IMR-90 (cell line): ENCODE data around the gene PARVB.

Source experiments
- POLR2A ChIP-seq: IDR thresholded peaks from 2 replicates; pipeline ENCODE4 v1.6.1; 2012; ENCODE audit warnings: mild to moderate bottlenecking, low read depth, low read length
- RAD21 ChIP-seq: IDR thresholded peaks from 2 replicates; pipeline ENCODE4 v1.6.1; 2012; ENCODE audit warnings: low read length, improper control_type of control experiment
- TF ChIP-seq, protein P1 (sequence below): conservative IDR thresholded peaks from 2 replicates; pipeline ENCODE4 v1.5.1; 2012; ENCODE audit warnings: mild to moderate bottlenecking, low read depth, low read length, improper control_type of control experiment

DNA sequence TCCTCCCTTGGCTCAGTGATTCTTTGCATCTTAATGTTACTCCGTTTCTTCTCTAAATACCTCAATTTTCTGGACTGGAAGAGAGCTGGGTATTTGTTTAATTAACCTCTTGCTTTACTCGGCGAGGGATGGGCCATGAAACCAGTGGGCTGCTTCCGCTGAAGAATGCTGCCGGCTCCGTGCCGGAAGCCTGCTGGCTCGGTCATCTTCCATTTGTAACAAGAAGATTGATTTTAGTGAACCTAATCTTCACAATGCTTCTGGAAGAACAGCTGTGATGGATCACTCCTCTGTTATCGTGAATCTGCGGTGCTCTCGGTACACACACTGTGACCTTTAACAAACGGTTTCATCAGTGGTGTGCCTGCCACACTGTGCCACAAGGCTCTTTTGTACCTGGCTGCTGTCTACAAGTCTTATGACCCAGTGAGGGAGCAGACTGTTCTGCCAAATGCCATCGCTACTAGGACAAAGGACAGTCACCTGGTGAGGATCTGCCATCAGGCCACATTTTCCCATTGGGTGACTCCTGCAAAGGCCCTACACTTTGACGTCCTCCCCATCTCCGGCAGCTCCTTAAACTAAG, 25.3 kb upstream of the PARVB start:
- TF ChIP-seq POLR2A (no peak), RAD21 (no peak)
- TF ChIP-seq, protein P1, sequence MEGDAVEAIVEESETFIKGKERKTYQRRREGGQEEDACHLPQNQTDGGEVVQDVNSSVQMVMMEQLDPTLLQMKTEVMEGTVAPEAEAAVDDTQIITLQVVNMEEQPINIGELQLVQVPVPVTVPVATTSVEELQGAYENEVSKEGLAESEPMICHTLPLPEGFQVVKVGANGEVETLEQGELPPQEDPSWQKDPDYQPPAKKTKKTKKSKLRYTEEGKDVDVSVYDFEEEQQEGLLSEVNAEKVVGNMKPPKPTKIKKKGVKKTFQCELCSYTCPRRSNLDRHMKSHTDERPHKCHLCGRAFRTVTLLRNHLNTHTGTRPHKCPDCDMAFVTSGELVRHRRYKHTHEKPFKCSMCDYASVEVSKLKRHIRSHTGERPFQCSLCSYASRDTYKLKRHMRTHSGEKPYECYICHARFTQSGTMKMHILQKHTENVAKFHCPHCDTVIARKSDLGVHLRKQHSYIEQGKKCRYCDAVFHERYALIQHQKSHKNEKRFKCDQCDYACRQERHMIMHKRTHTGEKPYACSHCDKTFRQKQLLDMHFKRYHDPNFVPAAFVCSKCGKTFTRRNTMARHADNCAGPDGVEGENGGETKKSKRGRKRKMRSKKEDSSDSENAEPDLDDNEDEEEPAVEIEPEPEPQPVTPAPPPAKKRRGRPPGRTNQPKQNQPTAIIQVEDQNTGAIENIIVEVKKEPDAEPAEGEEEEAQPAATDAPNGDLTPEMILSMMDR: no peak
